Endodermal cell (in vitro differentiated cells): ENCODE measurements around the gene IRF2BPL. TPM values are rescaled to one million over a fixed set of nuclear protein-coding genes. Genes with fewer than 3 reads are reported as not detected.

ENCODE experiments used
- DNase-seq: peaks from one replicate; pipeline ENCODE4 v3.0.0-alpha.2; 2017
- H3K27ac ChIP-seq: 2 replicates; pipeline ENCODE4 v1.5.1; 2013; ENCODE audit warnings: mild to moderate bottlenecking, low read depth, low read length, moderate library complexity
- H3K27me3 ChIP-seq: 2 replicates; pipeline ENCODE4 v1.6.1; 2013; ENCODE audit warnings: mild to moderate bottlenecking, low read length, moderate library complexity; ENCODE audit not compliant: insufficient read depth, control insufficient read depth, poor library complexity, severe bottlenecking
- H3K36me3 ChIP-seq: 2 replicates; pipeline ENCODE4 v1.7.0; 2013; ENCODE audit warnings: mild to moderate bottlenecking, low read length, moderate library complexity; ENCODE audit not compliant: control insufficient read depth, insufficient read depth
- H3K4me1 ChIP-seq: one replicate; pipeline ENCODE4 v1.7.0; 2013; ENCODE audit warnings: low read length; ENCODE audit not compliant: control insufficient read depth, insufficient read depth
- H3K4me3 ChIP-seq: 2 replicates; pipeline ENCODE4 v1.5.1; 2013; ENCODE audit warnings: mild to moderate bottlenecking, low read length, moderate library complexity
- H3K9ac ChIP-seq: 2 replicates; pipeline ENCODE4 v1.6.1; 2013; ENCODE audit warnings: mild to moderate bottlenecking, low read length, moderate library complexity; ENCODE audit not compliant: poor library complexity, severe bottlenecking; ENCODE audit errors: extremely low read depth
- H3K9me3 ChIP-seq: 2 replicates; pipeline ENCODE4 v1.6.1; 2013; ENCODE audit warnings: mild to moderate bottlenecking, low read length, moderate library complexity; ENCODE audit not compliant: control insufficient read depth
- H3K27ac Mint-ChIP-seq: 2 replicates; pipeline ENCODE4 v1.8.0; 2020; ENCODE audit warnings: mixed read lengths
- H3K27me3 Mint-ChIP-seq: 2 replicates; pipeline ENCODE4 v1.8.0; 2021; ENCODE audit warnings: mild to moderate bottlenecking, mixed read lengths; ENCODE audit not compliant: insufficient read depth
- H3K36me3 Mint-ChIP-seq: 2 replicates; pipeline ENCODE4 v1.8.0; 2020; ENCODE audit warnings: low read depth, mixed read lengths
- H3K4me1 Mint-ChIP-seq: 2 replicates; pipeline ENCODE4 v1.8.0; 2020; ENCODE audit warnings: mixed read lengths
- H3K4me3 Mint-ChIP-seq: 2 replicates; pipeline ENCODE4 v1.8.0; 2020; ENCODE audit warnings: mild to moderate bottlenecking, moderate library complexity, mixed read lengths
- H3K9me3 Mint-ChIP-seq: 2 replicates; pipeline ENCODE4 v1.8.0; 2020; ENCODE audit warnings: mild to moderate bottlenecking, mixed read lengths
- WGBS, 2 experiments: methylation state at CpG; one replicate each; pipeline versions ENCODE4 v1.1.5 to v1.1.7; 2013; ENCODE audit warnings: missing lambda C conversion rate in 2 of 2, mixed read lengths in 1 of 2; ENCODE audit not compliant: insufficient coverage in 1 of 2, insufficient read length in 1 of 2; 5-methylcytosine and 5-hydroxymethylcytosine counted together
- total RNA-seq, 2 donors: library from RNA; stranded (reverse); fragmentation: NEBNext Ultra II Directional in 1 of 2; extraction: Animal tissue kit (Norgen Biotek cat#: 25700) in 1 of 2; gene quantifications; 2 replicates in 1 of 2; 3 replicates in 1 of 2; pipeline ENCODE4 v1.2.1, GENCODE V29; 2021
- TF ChIP-seq, protein P1 (sequence below): fragments of 200-600 bp; sonication (generic); conservative IDR thresholded peaks from 2 replicates; pipeline ENCODE4 v1.5.0; 2021; ENCODE audit warnings: antibody characterized with exemption, mild to moderate bottlenecking

IRF2BPL gene
- total RNA-seq, 2 donors from 2014 or later = 34.2 to 44.3 TPM

DNA sequence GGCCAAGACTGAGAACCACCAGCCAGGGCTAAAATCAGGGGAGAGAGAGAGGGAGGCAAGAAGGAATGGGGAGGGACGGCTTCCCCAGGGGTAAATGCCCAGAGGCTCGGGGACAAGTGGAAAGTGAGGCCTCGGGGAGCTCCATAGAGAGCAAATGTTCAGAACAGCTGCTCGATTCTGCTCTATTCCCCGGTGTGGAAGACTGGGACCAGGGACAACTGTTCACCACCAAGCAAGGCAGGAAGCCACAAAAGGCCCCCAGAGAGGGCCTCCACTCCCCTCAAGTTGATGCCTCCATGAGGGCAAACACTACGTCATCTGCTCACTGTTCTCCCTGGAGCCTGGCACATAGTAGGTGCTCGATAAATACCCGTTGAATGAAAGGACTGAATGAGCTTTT is 53.5 kb downstream of the IRF2BPL start:
- no peak overlapping the region for H3K27ac ChIP-seq
- Mint-ChIP-seq H3K27ac (no peak overlapping the region), H3K9me3 (no peaks in the 10 kb centered on the region), H3K36me3 (no peaks in the 10 kb centered on the region), H3K4me1 (peaks cover 14% of the 10 kb centered on the region), H3K27me3 (no peaks in the 10 kb centered on the region), H3K4me3 (no peak overlapping the region)
- no peak overlapping the region for H3K4me3 ChIP-seq
- no peaks in the 10 kb centered on the region for H3K4me1 ChIP-seq
- no peak overlapping the region for H3K9ac ChIP-seq
- TF ChIP-seq, protein P1, sequence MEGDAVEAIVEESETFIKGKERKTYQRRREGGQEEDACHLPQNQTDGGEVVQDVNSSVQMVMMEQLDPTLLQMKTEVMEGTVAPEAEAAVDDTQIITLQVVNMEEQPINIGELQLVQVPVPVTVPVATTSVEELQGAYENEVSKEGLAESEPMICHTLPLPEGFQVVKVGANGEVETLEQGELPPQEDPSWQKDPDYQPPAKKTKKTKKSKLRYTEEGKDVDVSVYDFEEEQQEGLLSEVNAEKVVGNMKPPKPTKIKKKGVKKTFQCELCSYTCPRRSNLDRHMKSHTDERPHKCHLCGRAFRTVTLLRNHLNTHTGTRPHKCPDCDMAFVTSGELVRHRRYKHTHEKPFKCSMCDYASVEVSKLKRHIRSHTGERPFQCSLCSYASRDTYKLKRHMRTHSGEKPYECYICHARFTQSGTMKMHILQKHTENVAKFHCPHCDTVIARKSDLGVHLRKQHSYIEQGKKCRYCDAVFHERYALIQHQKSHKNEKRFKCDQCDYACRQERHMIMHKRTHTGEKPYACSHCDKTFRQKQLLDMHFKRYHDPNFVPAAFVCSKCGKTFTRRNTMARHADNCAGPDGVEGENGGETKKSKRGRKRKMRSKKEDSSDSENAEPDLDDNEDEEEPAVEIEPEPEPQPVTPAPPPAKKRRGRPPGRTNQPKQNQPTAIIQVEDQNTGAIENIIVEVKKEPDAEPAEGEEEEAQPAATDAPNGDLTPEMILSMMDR = no peak
- WGBS, 2 experiments = 90 to 95% methylated on average over 8 of the region's 8 CpGs
- H3K9me3 ChIP-seq = no peaks in the 10 kb centered on the region
- H3K27me3 ChIP-seq = no peaks in the 10 kb centered on the region
- DNase-seq = no peak
- H3K36me3 ChIP-seq = no peaks in the 10 kb centered on the region

Other genes with a start within 250 kb of the IRF2BPL start
- gene ANGEL1, start 215.8 kb downstream of the IRF2BPL start, total RNA-seq = 10 to 100 TPM; 21.5 to 32.5 TPM
- not detected for gene LRRC74A, start 202.3 kb downstream of the IRF2BPL start, total RNA-seq
- gene CIPC, start 69.5 kb upstream of the IRF2BPL start, total RNA-seq = 10 to 100 TPM; 16.2 to 22.5 TPM
- 1 to 10 TPM in 1 of 2 donors, under 1 TPM in 1; 0.38 to 1.7 TPM for gene ZDHHC22, start 113.1 kb upstream of the IRF2BPL start, total RNA-seq
- gene TMEM63C, start 153.1 kb upstream of the IRF2BPL start, total RNA-seq = 1 to 10 TPM; 1.1 to 1.6 TPM
- not detected for gene NGB, start 242.5 kb upstream of the IRF2BPL start, total RNA-seq